ENCODE measurements around the gene KLK13.

GRCh38 chr19:51022526-51022925 is 42.4 kb downstream of the KLK13 start:
- no peak for TF ChIP-seq ZFX (IDR thresholded peaks at IDR 0.05; ENCODE audit: borderline replicate concordance)
- TF ChIP-seq, protein P1, sequence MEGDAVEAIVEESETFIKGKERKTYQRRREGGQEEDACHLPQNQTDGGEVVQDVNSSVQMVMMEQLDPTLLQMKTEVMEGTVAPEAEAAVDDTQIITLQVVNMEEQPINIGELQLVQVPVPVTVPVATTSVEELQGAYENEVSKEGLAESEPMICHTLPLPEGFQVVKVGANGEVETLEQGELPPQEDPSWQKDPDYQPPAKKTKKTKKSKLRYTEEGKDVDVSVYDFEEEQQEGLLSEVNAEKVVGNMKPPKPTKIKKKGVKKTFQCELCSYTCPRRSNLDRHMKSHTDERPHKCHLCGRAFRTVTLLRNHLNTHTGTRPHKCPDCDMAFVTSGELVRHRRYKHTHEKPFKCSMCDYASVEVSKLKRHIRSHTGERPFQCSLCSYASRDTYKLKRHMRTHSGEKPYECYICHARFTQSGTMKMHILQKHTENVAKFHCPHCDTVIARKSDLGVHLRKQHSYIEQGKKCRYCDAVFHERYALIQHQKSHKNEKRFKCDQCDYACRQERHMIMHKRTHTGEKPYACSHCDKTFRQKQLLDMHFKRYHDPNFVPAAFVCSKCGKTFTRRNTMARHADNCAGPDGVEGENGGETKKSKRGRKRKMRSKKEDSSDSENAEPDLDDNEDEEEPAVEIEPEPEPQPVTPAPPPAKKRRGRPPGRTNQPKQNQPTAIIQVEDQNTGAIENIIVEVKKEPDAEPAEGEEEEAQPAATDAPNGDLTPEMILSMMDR (IDR thresholded peaks at IDR 0.05): no peak

Data from 22Rv1 (cell line).